Naive thymus-derived CD4-positive, alpha-beta T cell (primary cell): ENCODE results near the gene MEGF11. TPM values are rescaled to one million over a fixed set of nuclear protein-coding genes. Genes with fewer than 3 reads are reported as not detected.

Experiments
- ATAC-seq: fragments of 150-1000 bp; cut with Tn5 transposase; 2 replicates; pipeline ENCODE4 v1.10.0; 2021; ENCODE audit warnings: mild to moderate bottlenecking, moderate library complexity
- CTCF ChIA-PET: fragments of 350-600 bp; sonication (Branson Sonifier 250); formaldehyde crosslinking; loops from one replicate; lab custom pipeline; 2021; ENCODE audit warnings: antibody characterized with exemption; lab: Charles Lee
- POLR2A ChIA-PET: fragments of 350-600 bp; sonication (Branson Sonifier 250); formaldehyde crosslinking; loops from one replicate; lab custom pipeline; 2021; ENCODE audit warnings: antibody characterized with exemption, inconsistent platforms; lab: Charles Lee
- DNase-seq, 9 donors: peaks; one replicate each; pipeline versions ENCODE4 v3.0.0 to v3.0.0-alpha.2; 2020 to 2022; ENCODE audit warnings: mixed read lengths in 1 of 9
- H3K27ac ChIP-seq: one replicate; pipeline ENCODE4 v1.7.0; 2013; ENCODE audit warnings: mild to moderate bottlenecking, low read depth, low read length, moderate library complexity
- H3K27me3 ChIP-seq, 2 donors: one replicate each; pipeline ENCODE4 v1.7.0; 2013; ENCODE audit warnings: low read length in 2 of 2, mild to moderate bottlenecking in 2 of 2, moderate library complexity in 2 of 2; ENCODE audit not compliant: control insufficient read depth in 2 of 2, insufficient read depth in 2 of 2
- H3K36me3 ChIP-seq, 3 experiments: 1 replicate in 2 of 3; 2 replicates in 1 of 3; pipeline ENCODE4 v1.7.0; 2013; ENCODE audit warnings: low read length in 3 of 3, mild to moderate bottlenecking in 3 of 3, moderate library complexity in 1 of 3; ENCODE audit not compliant: insufficient read depth in 3 of 3, control insufficient read depth in 2 of 3
- H3K4me1 ChIP-seq, 2 donors: one replicate each; pipeline ENCODE4 v1.7.0; 2013; ENCODE audit warnings: low read length in 2 of 2, mild to moderate bottlenecking in 2 of 2, moderate library complexity in 1 of 2; ENCODE audit not compliant: control insufficient read depth in 2 of 2, insufficient read depth in 2 of 2
- H3K4me3 ChIP-seq: 2 replicates; pipeline ENCODE4 v1.7.0; 2013; ENCODE audit warnings: mild to moderate bottlenecking, low read length
- H3K9me3 ChIP-seq, 3 experiments: 1 replicate in 2 of 3; 2 replicates in 1 of 3; pipeline ENCODE4 v1.7.0; 2013; ENCODE audit warnings: low read length in 3 of 3; ENCODE audit not compliant: control insufficient read depth in 2 of 3
- H3K27ac Mint-ChIP-seq, 9 donors: one replicate each; pipeline ENCODE4 v1.8.0; 2020 to 2022; ENCODE audit warnings: mixed read lengths in 9 of 9, mild to moderate bottlenecking in 8 of 9, moderate library complexity in 5 of 9, inconsistent platforms in 2 of 9
- H3K27me3 Mint-ChIP-seq, 5 donors: one replicate each; pipeline ENCODE4 v1.8.0; 2021 to 2022; ENCODE audit warnings: mixed read lengths in 5 of 5, mild to moderate bottlenecking in 1 of 5
- H3K36me3 Mint-ChIP-seq, 5 donors: one replicate each; pipeline ENCODE4 v1.8.0; 2020 to 2022; ENCODE audit warnings: mixed read lengths in 5 of 5, mild to moderate bottlenecking in 3 of 5, inconsistent platforms in 1 of 5
- H3K4me1 Mint-ChIP-seq, 7 donors: one replicate each; pipeline ENCODE4 v1.8.0; 2020 to 2022; ENCODE audit warnings: mixed read lengths in 7 of 7, mild to moderate bottlenecking in 3 of 7, inconsistent platforms in 1 of 7
- H3K4me3 Mint-ChIP-seq, 10 donors: one replicate each; pipeline ENCODE4 v1.8.0; 2020 to 2022; ENCODE audit warnings: mild to moderate bottlenecking in 10 of 10, mixed read lengths in 10 of 10, moderate library complexity in 6 of 10, inconsistent platforms in 2 of 10
- H3K9me3 Mint-ChIP-seq, 11 donors: one replicate each; pipeline ENCODE4 v1.8.0; 2020 to 2022; ENCODE audit warnings: mixed read lengths in 11 of 11, mild to moderate bottlenecking in 4 of 11, inconsistent platforms in 1 of 11, moderate library complexity in 1 of 11
- intact Hi-C, 2 donors: fragments of 100-400 bp; cut with micrococcal nuclease; formaldehyde crosslinking; loops; one replicate each; pipeline ENCODE4 v1.15.1; 2023
- polyA plus RNA-seq, 2 donors: library from polyadenylated mRNA; unstranded; fragments of 300-500 nt; fragmentation: Illumina TruSeq; gene quantifications; one replicate each; pipeline ENCODE4 v1.2.3, GENCODE V29; 2021
- total RNA-seq, 6 experiments: library from RNA in 5 of 6; stranded (reverse) in 5 of 6; gene quantifications; 1 replicate in 5 of 6; 2 replicates in 1 of 6; pipeline ENCODE4 v1.2.3 and lab custom pipeline; 2021 to 2026

MEGF11 gene
- total and polyA plus RNA-seq, 7 experiments from 2014 or later = 0.45 TPM; not detected in 6

DNA sequence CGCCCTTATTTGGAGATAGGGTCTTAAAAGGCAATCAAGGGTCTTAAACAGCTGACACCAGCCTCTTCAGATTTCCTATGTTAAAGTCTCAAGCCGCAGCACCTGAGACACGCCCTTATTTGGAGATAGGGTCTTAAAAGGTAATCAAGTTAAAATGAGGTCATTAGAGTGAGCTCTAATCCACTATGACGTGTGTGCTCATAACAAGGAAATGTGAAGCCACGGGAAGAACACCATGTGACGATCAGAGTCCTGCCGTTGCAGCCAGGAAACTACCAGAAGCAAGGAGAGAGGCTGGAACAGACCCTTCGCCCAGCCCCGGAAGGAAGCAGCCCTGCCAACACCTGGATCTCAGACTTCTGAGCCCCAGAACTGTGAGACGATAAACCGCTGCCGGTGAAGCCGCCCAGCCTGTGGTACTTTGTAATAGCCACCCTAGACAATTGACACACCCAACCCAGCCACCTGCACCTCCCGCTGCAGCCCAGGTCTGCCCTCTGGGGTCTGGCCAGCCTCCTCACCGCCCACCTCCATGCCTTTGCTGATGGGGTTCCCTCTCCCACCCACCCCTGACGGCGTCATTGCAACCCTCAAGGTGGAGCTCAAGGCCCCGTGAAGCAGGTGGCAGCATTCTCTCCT, 137.9 kb downstream of the MEGF11 start:
- CTCF ChIA-PET = no interaction called here
- no peaks in the 10 kb centered on the region for H3K27me3 ChIP-seq
- Mint-ChIP-seq H3K36me3 (no peaks in the 10 kb centered on the region), H3K9me3 (no peaks in the 10 kb centered on the region), H3K27ac (peak overlapping the region in 7 of 9 donors; percentile 46 to 92 (median 82)), H3K4me1 (peaks cover 0 to 34% (median 7%) of the 10 kb centered on the region in 7 donors), H3K4me3 (peak overlapping the region in 9 of 10 donors; percentile 2 to 79 (median 50)), H3K27me3 (peaks cover 0 to 9% (median 7%) of the 10 kb centered on the region in 5 donors)
- no peak overlapping the region for H3K4me3 ChIP-seq
- H3K4me1 ChIP-seq = peaks cover 11 to 14% of the 10 kb centered on the region in 2 donors
- no peaks in the 10 kb centered on the region for H3K36me3 ChIP-seq
- peak overlapping the region; percentile 51 for H3K27ac ChIP-seq
- DNase-seq = peak in 7 of 9 donors; percentile 36 to 76 (median 62)
- peak; percentile 82 for ATAC-seq
- intact Hi-C loops = no loop called here
- POLR2A ChIA-PET = no interaction called here
- H3K9me3 ChIP-seq = no peaks in the 10 kb centered on the region

DNA sequence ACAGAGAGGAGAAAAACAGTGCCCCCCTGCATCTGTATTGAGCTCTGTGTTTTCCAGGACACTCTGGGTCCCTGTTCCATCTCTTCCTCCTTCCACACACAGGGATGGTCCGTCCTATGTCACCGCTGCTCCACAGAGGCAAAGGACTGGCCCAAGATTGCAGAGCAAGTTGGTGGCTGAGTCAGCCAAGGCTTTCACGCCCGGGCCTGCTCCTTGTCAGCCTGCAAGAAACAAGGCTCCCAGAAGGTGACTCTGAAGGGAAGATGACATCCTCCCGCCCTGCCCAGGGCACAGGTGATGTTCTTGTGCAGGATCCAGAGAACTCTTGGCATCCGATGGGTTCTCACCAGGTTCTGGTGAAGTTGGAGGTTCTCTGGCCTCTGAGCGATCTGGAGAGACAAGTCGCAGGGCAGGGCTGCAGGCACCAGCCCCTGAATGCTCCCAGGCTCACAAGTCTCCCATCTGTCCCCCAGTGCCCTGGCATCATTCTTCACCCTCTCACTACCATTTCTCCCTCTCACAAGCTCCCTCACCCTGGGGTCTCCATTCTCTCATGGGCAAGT, 138.6 kb downstream of the MEGF11 start:
- ATAC-seq (no peak), DNase-seq (no peak)
- peaks cover 11 to 14% of the 10 kb centered on the region in 2 donors for H3K4me1 ChIP-seq
- H3K27ac ChIP-seq = peak overlapping the region; percentile 51
- H3K27me3 ChIP-seq = no peaks in the 10 kb centered on the region
- Mint-ChIP-seq H3K4me1 (peaks cover 0 to 34% (median 7%) of the 10 kb centered on the region in 7 donors), H3K4me3 (no peak overlapping the region), H3K27me3 (peaks cover 0 to 9% (median 7%) of the 10 kb centered on the region in 5 donors), H3K9me3 (no peaks in the 10 kb centered on the region), H3K27ac (peak overlapping the region in 7 of 9 donors; percentile 46 to 92 (median 82)), H3K36me3 (no peaks in the 10 kb centered on the region)
- ChIA-PET POLR2A (no interaction called here), CTCF (no interaction called here)
- intact Hi-C loops = no loop called here
- H3K4me3 ChIP-seq = no peak overlapping the region
- no peaks in the 10 kb centered on the region for H3K9me3 ChIP-seq
- no peaks in the 10 kb centered on the region for H3K36me3 ChIP-seq

DNA sequence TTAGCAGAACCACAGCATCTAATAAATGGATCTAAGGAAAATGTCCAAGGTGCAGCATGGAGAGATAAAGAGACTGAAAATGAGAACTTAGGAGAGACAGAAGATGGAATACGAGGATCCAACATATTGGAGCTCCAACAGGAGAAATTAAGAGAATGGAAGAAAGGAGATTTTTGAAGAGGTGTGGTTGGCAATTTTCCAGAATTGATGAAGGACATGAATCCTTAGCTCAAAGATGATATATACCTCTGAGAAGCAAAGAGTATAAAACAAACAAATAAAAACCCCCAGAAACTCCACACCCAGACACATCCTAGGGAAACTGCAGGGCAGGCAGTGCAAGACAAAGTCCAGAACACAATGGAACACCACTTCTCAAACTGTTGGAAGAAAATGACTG, 141.2 kb downstream of the MEGF11 start:
- Histone ChIP-seq H3K36me3 (no peaks in the 10 kb centered on the region), H3K27ac (no peak overlapping the region), H3K4me3 (no peak overlapping the region), H3K4me1 (peaks cover 11 to 14% of the 10 kb centered on the region in 2 donors), H3K9me3 (no peaks in the 10 kb centered on the region), H3K27me3 (no peaks in the 10 kb centered on the region)
- CTCF ChIA-PET = no interaction called here
- Mint-ChIP-seq H3K4me1 (peaks cover 0 to 31% (median 7%) of the 10 kb centered on the region in 7 donors), H3K27me3 (peaks cover 6 to 23% (median 16%) of the 10 kb centered on the region in 5 donors), H3K9me3 (no peaks in the 10 kb centered on the region), H3K36me3 (no peaks in the 10 kb centered on the region), H3K27ac (peak overlapping the region in 4 of 9 donors; percentile 7 to 53 (median 26)), H3K4me3 (no peak overlapping the region)
- ATAC-seq (no peak), DNase-seq (no peak)
- POLR2A ChIA-PET = interaction anchor here (0.6 kb wide), 1 partner anchor 231 kb away, joined by 3 read pairs; no protein-coding TSS in a partner anchor
- intact Hi-C loops = no loop called here

DNA sequence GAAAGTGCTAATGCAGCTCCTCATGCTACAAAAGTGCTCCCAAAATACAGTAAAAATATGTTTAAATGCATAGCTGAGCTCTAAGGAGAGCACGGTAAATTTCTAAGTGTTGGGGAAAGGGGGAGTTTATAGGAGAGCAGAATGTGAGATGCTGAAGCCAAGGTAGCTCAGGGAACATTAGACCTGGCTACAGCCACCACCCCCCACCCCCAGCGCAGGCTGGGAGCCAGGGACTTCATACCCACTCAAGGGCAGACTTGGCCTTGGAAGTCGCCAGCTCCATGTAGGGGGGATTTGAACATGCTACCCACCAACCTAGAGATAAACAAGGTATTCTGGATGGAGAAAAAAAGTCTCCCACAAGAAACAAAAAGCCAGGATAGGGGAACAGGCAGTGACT, 142.2 kb downstream of the MEGF11 start:
- DNase-seq = no peak
- Mint-ChIP-seq H3K36me3 (no peaks in the 10 kb centered on the region), H3K27ac (no peak overlapping the region), H3K27me3 (peaks cover 6 to 31% (median 24%) of the 10 kb centered on the region in 5 donors), H3K9me3 (no peaks in the 10 kb centered on the region), H3K4me1 (peaks cover 0 to 23% (median 7%) of the 10 kb centered on the region in 7 donors), H3K4me3 (no peak overlapping the region)
- H3K4me1 ChIP-seq = peaks cover 6 to 13% of the 10 kb centered on the region in 2 donors
- intact Hi-C loops = no loop called here
- H3K27ac ChIP-seq = no peak overlapping the region
- no peaks in the 10 kb centered on the region for H3K9me3 ChIP-seq
- no peak for ATAC-seq
- CTCF ChIA-PET = no interaction called here
- no peaks in the 10 kb centered on the region for H3K36me3 ChIP-seq
- POLR2A ChIA-PET = no interaction called here
- H3K27me3 ChIP-seq = no peaks in the 10 kb centered on the region
- H3K4me3 ChIP-seq = no peak overlapping the region

DNA sequence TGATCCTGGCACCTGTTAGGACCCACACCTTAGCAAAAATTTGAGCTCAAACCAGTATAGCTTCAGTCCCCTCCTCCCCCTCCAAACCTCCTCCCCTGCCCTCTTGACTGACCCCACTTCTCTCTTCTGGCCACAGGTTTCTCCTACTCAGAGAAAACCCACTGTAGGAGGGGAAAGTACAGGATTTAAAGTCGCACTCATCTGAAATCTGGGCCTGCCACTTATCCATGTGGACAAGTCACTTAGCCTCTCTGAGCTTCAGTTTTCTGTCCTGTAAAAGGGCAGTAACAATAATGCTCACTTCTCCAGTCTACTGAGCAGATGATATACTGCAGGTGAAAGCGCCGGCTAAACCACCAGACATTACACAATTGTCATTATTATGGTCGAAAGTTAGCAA, 142.7 kb downstream of the MEGF11 start:
- Histone ChIP-seq H3K36me3 (no peaks in the 10 kb centered on the region), H3K27me3 (no peaks in the 10 kb centered on the region), H3K9me3 (no peaks in the 10 kb centered on the region), H3K27ac (no peak overlapping the region), H3K4me3 (no peak overlapping the region), H3K4me1 (peaks cover 2 to 10% of the 10 kb centered on the region in 2 donors)
- DNase-seq = no peak
- Mint-ChIP-seq H3K36me3 (no peaks in the 10 kb centered on the region), H3K4me1 (peaks cover 0 to 18% (median 3%) of the 10 kb centered on the region in 7 donors), H3K9me3 (no peaks in the 10 kb centered on the region), H3K4me3 (no peak overlapping the region), H3K27ac (no peak overlapping the region), H3K27me3 (peaks cover 6 to 36% (median 29%) of the 10 kb centered on the region in 5 donors)
- intact Hi-C loops = no loop called here
- no peak for ATAC-seq
- ChIA-PET CTCF (no interaction called here), POLR2A (no interaction called here)

DNA sequence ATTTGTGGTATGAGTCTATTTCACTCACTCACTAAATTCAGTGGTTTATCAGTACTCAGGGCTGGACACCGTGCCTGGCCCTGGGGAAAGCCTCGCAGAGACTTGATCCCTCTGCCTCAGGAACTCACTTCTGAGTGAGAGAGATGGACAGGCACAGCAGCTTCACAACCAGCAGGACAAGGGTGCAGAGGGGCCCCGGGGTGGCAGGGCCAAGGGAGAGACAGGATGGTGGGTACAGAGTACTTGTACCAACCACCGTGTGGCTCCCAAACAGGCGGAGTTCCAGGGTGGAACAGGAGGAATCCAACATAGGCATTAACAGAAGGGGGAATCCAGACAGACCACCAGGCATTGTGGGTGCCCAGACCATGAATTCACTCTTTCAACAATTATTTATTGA, 143.7 kb downstream of the MEGF11 start:
- Mint-ChIP-seq H3K27ac (no peak overlapping the region), H3K9me3 (no peaks in the 10 kb centered on the region), H3K27me3 (peaks cover 6 to 36% (median 32%) of the 10 kb centered on the region in 5 donors), H3K4me1 (peaks cover 0 to 10% (median 0%) of the 10 kb centered on the region in 7 donors), H3K4me3 (no peak overlapping the region), H3K36me3 (no peaks in the 10 kb centered on the region)
- Histone ChIP-seq H3K27me3 (no peaks in the 10 kb centered on the region), H3K27ac (no peak overlapping the region), H3K4me3 (no peak overlapping the region), H3K4me1 (peaks cover 0 to 2% of the 10 kb centered on the region in 2 donors), H3K36me3 (no peaks in the 10 kb centered on the region), H3K9me3 (no peaks in the 10 kb centered on the region)
- ATAC-seq (no peak), DNase-seq (no peak)
- ChIA-PET CTCF (no interaction called here), POLR2A (interaction anchor here (0.6 kb wide), 1 partner anchor 1138 kb away, joined by 3 read pairs; no protein-coding TSS in a partner anchor)
- intact Hi-C loops = no loop called here
